OCI-LY3 (cell line): ENCODE measurements around the gene GSTA5.
"Not testable (repeated sequence)": the region's sequence is repeated elsewhere in the genome, so short reads cannot be mapped to it uniquely, and the experiment has no call there.

ENCODE experiments used
- H2AFZ ChIP-seq: fragments of 200-600, 300-600 bp; shearing (Covaris generic); 2 replicates; pipeline ENCODE4 v1.6.0; 2014; ENCODE audit warnings: antibody characterized with exemption, low read depth, low read length
- H3K27ac ChIP-seq: fragments of 200-600, 300-600 bp; sonication (generic); 2 replicates; pipeline ENCODE4 v1.5.1; 2014; ENCODE audit warnings: mild to moderate bottlenecking, low read length, moderate library complexity, mixed read lengths
- H3K27me3 ChIP-seq: fragments of 200-600, 300-600 bp; sonication (generic); 2 replicates; pipeline ENCODE4 v1.6.1; 2014; ENCODE audit warnings: low read depth, low read length, mixed read lengths
- H3K36me3 ChIP-seq: fragments of 200-600, 300-600 bp; sonication (generic); replicated peaks from 2 replicates; pipeline ENCODE3; 2014; ENCODE audit warnings: low read depth, low read length, mixed read lengths
- H3K4me1 ChIP-seq: fragments of 300-600, 200-600 bp; sonication (generic); 2 replicates; pipeline ENCODE4 v1.6.1; 2014; ENCODE audit warnings: low read length, mixed read lengths
- H3K4me2 ChIP-seq: fragments of 200-600, 300-600 bp; sonication (generic); 2 replicates; pipeline ENCODE4 v1.6.1; 2014; ENCODE audit warnings: low read length, mixed read lengths
- H3K4me3 ChIP-seq: fragments of 300-600, 200-600 bp; sonication (generic); 2 replicates; pipeline ENCODE4 v1.5.1; 2014; ENCODE audit warnings: antibody characterized with exemption, mild to moderate bottlenecking, low read length, moderate library complexity
- H3K79me2 ChIP-seq: fragments of 300-600, 200-600 bp; shearing (Covaris generic); 2 replicates; pipeline ENCODE4 v1.6.1; 2014; ENCODE audit warnings: mild to moderate bottlenecking, low read length, mixed read lengths
- H3K9ac ChIP-seq: fragments of 300-600, 200-600 bp; shearing (Covaris generic); 2 replicates; pipeline ENCODE4 v1.6.0; 2014; ENCODE audit warnings: mild to moderate bottlenecking, low read length, moderate library complexity
- H3K9me3 ChIP-seq: fragments of 200-600, 300-600 bp; shearing (Covaris generic); 2 replicates; pipeline ENCODE4 v1.6.1; 2014; ENCODE audit warnings: low read length, mixed read lengths; ENCODE audit not compliant: insufficient read depth
- H4K20me1 ChIP-seq: fragments of 200-600, 300-600 bp; sonication (generic); 2 replicates; pipeline ENCODE4 v1.6.1; 2016; ENCODE audit warnings: low read length, mixed read lengths; ENCODE audit not compliant: insufficient read depth
- CTCF ChIP-seq: fragments of 200-600, 300-600 bp; sonication (generic); IDR thresholded peaks from 2 replicates; pipeline ENCODE4 v1.5.1; 2014; ENCODE audit warnings: antibody characterized with exemption, low read length, low read depth
- EZH2phosphoT487 ChIP-seq: fragments of 200-600 bp; shearing (Covaris generic); IDR thresholded peaks from 2 replicates; pipeline ENCODE4 v1.6.1; 2018; ENCODE audit warnings: antibody characterized with exemption, mixed run types, low read depth

Gene GSTA5

DNA sequence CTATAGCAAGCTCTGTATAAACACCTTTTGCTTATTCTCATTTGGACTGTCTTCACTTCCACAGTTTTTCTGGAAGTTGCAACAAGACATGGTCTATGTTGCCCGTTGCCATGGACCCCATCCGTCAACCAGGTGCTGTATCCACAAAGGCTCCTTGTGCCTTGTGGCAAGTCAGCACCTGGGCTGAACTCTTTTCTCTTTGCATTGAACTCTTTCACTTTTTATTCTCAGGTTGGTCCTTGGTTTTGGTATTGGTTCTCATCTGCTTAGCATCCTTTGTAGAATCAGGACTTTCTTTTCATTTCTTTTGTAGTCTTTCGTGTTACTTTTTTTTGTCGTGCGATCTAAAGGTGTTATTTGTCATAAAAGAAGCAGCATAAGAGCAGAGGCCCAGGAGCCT, 32.0 kb downstream of the GSTA5 start:
- TF ChIP-seq EZH2phosphoT487 = no peak
- TF ChIP-seq CTCF = no peak
- Histone ChIP-seq H2AFZ (no peak overlapping the region), H4K20me1 (no peaks in the 10 kb centered on the region)

DNA sequence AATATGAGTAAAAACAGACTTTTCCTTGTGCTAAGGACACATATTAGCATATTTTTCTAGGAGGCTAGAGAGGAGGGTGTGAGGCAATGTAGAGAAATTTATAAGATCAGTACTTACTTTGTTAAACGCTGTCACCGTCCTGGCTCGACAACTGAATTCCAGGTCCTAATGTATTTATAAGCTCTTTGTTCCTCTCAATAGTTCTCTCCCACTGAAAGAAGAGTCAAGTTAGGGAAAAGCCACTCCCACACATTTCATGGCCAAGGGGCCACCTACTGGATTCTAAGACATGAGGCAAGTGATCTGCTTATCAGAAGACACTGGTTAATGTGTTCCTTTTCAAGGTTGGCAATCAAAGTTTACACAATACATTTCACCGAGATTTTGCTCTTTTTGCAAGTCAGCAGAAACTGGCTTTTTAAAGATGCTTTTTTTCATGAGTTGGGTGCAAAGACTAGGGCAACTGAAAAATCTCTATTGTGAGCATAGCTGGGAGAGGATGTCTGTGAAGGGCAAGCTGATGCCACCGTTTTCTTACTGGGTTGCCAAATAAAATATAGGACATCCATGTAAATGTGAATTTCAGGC, 36.9 kb downstream of the GSTA5 start, which contains the start of gene GSTA1:
GSTA1 (minus strand) TSS at position 149 of the 588 bp plus-strand sequence. CDS start 4,549 bp downstream, outside the sequence.
- H3K27ac ChIP-seq, H3K4me2 ChIP-seq, H3K4me1 ChIP-seq, H3K9ac ChIP-seq, H3K79me2 ChIP-seq, H3K36me3 ChIP-seq, H3K9me3 ChIP-seq, H3K4me3 ChIP-seq, H2AFZ ChIP-seq, H4K20me1 ChIP-seq: not testable (repeated sequence)
- peaks cover 11% of the 10 kb centered on the region for H3K27me3 ChIP-seq

More for the DNA sequence above, 32.0 kb downstream of the GSTA5 start:
- Histone ChIP-seq H3K36me3 (no peaks in the 10 kb centered on the region), H3K9ac (no peak overlapping the region), H3K4me2 (no peak overlapping the region), H3K79me2 (no peaks in the 10 kb centered on the region), H3K4me1 (no peaks in the 10 kb centered on the region), H3K27ac (no peak overlapping the region), H3K27me3 (no peaks in the 10 kb centered on the region), H3K4me3 (no peak overlapping the region), H3K9me3 (no peaks in the 10 kb centered on the region)

- H2AFZ ChIP-seq = no peak overlapping the region
- H3K79me2 ChIP-seq = no peaks in the 10 kb centered on the region
- H3K27me3 ChIP-seq = peaks cover 11% of the 10 kb centered on the region
- H3K9ac ChIP-seq = no peak overlapping the region
- TF ChIP-seq EZH2phosphoT487 (no peak), CTCF (no peak)
- no peak overlapping the region for H3K4me2 ChIP-seq
- H3K4me3 ChIP-seq = no peak overlapping the region
- no peaks in the 10 kb centered on the region for H3K9me3 ChIP-seq
- no peaks in the 10 kb centered on the region for H3K4me1 ChIP-seq
- H4K20me1 ChIP-seq = no peaks in the 10 kb centered on the region
- H3K36me3 ChIP-seq = no peaks in the 10 kb centered on the region
- H3K27ac ChIP-seq = no peak overlapping the region
These were observed 37.8 kb downstream of the GSTA5 start for GRCh38 chr6:52802806-52803205.

- Histone ChIP-seq H3K4me2 (no peak overlapping the region), H3K9ac (no peak overlapping the region), H3K36me3 (no peaks in the 10 kb centered on the region), H3K4me1 (no peaks in the 10 kb centered on the region), H3K79me2 (no peaks in the 10 kb centered on the region), H3K4me3 (no peak overlapping the region), H3K9me3 (no peaks in the 10 kb centered on the region), H3K27ac (no peak overlapping the region), H4K20me1 (no peaks in the 10 kb centered on the region), H2AFZ (no peak overlapping the region), H3K27me3 (peaks cover 11% of the 10 kb centered on the region)
- TF ChIP-seq EZH2phosphoT487 = no peak
- no peak for TF ChIP-seq CTCF
These were observed 39.3 kb downstream of the GSTA5 start for GRCh38 chr6:52801188-52801841.

DNA sequence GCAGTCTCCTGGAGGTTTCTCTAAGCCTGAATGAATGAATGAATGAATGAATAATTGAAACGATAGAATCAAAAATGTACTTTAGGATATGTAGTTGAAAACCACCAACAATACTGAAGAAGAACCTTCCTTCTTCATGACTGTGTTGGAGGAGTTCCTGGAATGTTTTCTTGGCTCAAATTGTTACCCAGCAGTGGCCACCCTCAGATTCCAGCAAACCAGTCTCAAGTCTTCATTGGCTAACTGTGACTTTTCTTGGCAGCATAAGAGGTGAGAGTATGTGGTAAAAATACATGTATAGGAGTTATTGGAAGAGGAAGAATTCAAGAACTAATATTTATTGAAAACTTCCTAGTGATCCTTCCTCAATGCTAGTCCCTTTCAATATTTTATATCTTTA, 41.3 kb downstream of the GSTA5 start:
- not testable (repeated sequence) for H3K79me2 ChIP-seq, H3K27ac ChIP-seq, H3K4me1 ChIP-seq, H3K9ac ChIP-seq, H3K4me2 ChIP-seq, H2AFZ ChIP-seq, H3K4me3 ChIP-seq, H4K20me1 ChIP-seq, H3K9me3 ChIP-seq, H3K36me3 ChIP-seq
- peaks cover 11% of the 10 kb centered on the region for H3K27me3 ChIP-seq

DNA sequence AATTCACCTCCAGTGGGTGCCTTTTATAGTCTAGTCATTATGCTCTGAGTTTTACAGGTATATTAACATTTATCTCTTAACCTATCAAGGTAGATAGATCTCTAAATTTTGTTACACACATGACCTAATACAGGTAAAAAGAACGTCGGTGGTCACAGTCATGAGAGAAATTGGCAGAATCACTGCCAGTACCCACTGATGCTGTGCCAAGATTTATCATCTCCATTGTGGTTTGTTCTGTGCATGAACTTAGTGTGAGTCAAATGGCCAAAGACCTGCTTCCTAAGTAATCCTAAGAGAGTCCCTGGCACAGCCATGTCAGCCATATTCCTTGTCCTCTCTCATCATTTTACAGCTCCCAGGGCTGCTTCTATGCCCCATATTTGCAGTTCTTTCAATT, 46.2 kb downstream of the GSTA5 start:
- H3K4me3 ChIP-seq, H3K9me3 ChIP-seq, H3K27me3 ChIP-seq, H4K20me1 ChIP-seq, H3K4me1 ChIP-seq, H3K27ac ChIP-seq, H3K9ac ChIP-seq, H3K36me3 ChIP-seq, H3K79me2 ChIP-seq, H3K4me2 ChIP-seq, H2AFZ ChIP-seq: not testable (repeated sequence)
